ENCODE measurements around the gene IDH2. TPM values are rescaled to one million over a fixed set of nuclear protein-coding genes. Genes with fewer than 3 reads are reported as not detected.

Gene IDH2
- total and polyA plus RNA-seq, 8 donors = 53.6 to 128 (median 112) TPM

DNA sequence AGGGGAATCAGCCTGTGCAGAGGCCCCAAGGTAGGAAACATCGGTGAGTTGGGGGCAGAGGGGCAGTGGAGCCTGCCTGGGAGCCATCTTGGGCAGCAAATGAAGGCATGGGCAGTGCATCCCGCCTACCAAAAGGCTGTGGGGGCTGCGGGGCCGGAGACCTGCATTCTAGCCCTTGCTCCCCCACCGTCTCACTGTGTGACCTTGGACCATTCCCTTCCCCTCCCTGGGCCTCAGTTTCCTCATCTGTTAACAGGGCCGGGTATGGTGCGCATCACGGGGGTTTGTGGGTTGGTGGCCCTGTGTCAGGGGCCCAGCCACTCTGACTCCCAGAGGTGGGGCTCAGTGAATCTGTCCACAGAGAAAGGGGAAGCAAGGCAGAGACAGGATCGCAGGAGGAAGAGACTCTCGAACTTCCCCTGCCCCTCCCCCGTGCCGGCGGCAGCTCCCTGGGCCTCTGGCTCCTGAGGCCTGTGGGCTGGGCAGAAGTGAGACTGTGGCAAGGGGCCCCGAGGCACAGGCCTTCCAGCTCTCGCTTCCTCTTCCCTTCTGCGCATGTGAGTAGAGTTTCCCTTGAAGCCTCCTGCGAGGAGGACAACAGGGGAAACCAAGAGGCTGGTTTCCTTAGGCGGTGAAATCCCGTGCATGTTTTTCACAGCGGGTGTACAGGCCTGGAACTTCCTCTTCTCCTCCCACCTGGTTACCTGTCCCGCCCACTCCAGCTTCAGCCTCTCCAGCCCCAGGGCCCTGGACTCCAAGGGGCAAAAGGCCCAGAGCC lies 42.9 kb downstream of the IDH2 start:
- DNase-seq (peak in 2 of 6 donors; percentile 45 to 79), FAIRE-seq (no peak), ATAC-seq (peak in 2 of 4 donors; percentile 21 to 29)
- WGBS, 2 donors = 71 to 75% methylated on average over 21 of the region's 21 CpGs
- TF ChIP-seq, protein P1, sequence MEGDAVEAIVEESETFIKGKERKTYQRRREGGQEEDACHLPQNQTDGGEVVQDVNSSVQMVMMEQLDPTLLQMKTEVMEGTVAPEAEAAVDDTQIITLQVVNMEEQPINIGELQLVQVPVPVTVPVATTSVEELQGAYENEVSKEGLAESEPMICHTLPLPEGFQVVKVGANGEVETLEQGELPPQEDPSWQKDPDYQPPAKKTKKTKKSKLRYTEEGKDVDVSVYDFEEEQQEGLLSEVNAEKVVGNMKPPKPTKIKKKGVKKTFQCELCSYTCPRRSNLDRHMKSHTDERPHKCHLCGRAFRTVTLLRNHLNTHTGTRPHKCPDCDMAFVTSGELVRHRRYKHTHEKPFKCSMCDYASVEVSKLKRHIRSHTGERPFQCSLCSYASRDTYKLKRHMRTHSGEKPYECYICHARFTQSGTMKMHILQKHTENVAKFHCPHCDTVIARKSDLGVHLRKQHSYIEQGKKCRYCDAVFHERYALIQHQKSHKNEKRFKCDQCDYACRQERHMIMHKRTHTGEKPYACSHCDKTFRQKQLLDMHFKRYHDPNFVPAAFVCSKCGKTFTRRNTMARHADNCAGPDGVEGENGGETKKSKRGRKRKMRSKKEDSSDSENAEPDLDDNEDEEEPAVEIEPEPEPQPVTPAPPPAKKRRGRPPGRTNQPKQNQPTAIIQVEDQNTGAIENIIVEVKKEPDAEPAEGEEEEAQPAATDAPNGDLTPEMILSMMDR (IDR thresholded peaks at IDR 0.05) = no peak
- peaks cover 29 to 30% (median 30%) of the 10 kb centered on the region in 3 donors for H3K4me1 ChIP-seq
- no peaks in the 10 kb centered on the region for H3K36me3 ChIP-seq
- intact Hi-C loops (cut with DNase I) = no loop called here
- H3K27ac ChIP-seq = peak overlapping the region in 2 of 4 donors; percentile 47 to 85
- no peaks in the 10 kb centered on the region for H3K9me3 ChIP-seq
- H3K4me3 ChIP-seq = no peak overlapping the region
- no peaks in the 10 kb centered on the region for H3K27me3 ChIP-seq

DNA sequence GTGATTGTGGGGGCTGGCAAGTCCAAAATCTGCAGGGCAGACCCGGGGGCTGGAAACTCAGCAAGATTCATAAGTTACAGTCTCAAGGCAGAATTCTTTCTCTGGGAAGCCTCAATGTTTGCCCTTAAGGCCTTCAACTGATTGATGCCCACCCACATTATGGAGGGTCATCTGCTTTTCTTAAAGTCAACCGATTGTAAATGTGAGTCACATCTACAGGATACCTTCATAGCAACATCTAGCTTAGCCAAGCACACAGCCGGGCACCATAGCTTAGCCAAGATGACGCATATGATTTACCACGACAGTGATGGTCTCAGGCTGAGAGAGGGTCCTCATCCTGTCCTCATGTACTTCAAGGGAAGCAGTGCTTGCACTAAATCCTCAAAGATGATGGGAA lies 43.5 kb downstream of the IDH2 start:
- DNase-seq (no peak), FAIRE-seq (no peak), ATAC-seq (no peak)
- Histone ChIP-seq H3K4me3 (no peak overlapping the region), H3K27ac (peak overlapping the region in 2 of 4 donors; percentile 5 to 85), H3K4me1 (peaks cover 30 to 32% (median 31%) of the 10 kb centered on the region in 3 donors), H3K27me3 (no peaks in the 10 kb centered on the region), H3K9me3 (no peaks in the 10 kb centered on the region), H3K36me3 (no peaks in the 10 kb centered on the region)
- 96 to 98% methylated on average over 5 of the region's 5 CpGs for WGBS, 2 donors
- TF ChIP-seq, protein P1 (IDR thresholded peaks at IDR 0.05) = no peak
- intact Hi-C loops (cut with DNase I) = no loop called here

DNA sequence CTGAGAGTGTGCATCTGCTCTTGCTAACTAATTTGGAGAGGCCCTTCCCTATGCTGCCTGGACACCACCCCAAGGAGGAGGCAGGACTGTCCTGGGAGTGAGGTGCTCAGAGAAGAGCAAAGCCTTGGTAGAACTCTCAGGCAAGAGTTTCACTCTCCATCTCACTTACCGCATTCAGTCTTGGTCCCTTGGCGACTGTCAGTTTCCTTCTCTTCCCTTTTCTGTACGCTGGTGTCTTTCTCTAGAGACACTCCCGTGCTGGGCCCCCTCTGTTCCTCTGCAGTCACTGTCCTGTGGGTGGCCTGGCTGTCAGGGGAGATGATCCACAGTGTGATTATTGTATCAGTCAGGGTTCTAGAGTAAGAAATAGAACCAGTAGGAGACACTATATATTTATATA lies 44.0 kb downstream of the IDH2 start:
- H3K27ac ChIP-seq = peak overlapping the region in 2 of 4 donors; percentile 5 to 85
- 91 to 97% methylated on average over 4 of the region's 4 CpGs for WGBS, 2 donors
- H3K4me3 ChIP-seq = no peak overlapping the region
- H3K9me3 ChIP-seq = no peaks in the 10 kb centered on the region
- H3K27me3 ChIP-seq = no peaks in the 10 kb centered on the region
- intact Hi-C loops (cut with DNase I) = no loop called here
- no peak for FAIRE-seq
- no peak for DNase-seq
- no peak for ATAC-seq
- H3K36me3 ChIP-seq = no peaks in the 10 kb centered on the region
- peaks cover 25 to 31% (median 28%) of the 10 kb centered on the region in 3 donors for H3K4me1 ChIP-seq
- TF ChIP-seq, protein P1 (IDR thresholded peaks at IDR 0.05) = no peak

DNA sequence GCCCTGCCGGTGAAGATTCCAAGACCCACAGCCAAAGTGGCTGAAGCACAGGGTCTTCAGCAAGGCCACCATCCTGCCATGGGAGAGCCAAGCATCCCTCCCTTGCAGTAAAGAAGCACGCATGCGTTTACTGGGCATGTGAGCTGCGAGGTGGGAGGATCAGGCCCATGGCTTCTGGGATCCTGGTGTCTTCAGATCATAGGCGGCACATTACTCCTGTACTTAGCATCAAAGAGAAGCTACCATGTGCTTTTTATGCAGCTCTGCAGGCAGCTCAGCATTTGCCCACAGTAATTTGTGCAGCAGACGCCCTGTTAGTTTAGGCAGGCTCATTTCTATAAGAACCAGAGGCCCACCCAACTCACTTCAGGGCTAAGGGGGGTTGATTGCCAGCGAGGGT lies 45.7 kb downstream of the IDH2 start:
- H3K9me3 ChIP-seq = no peaks in the 10 kb centered on the region
- no peaks in the 10 kb centered on the region for H3K27me3 ChIP-seq
- DNase-seq (no peak), ATAC-seq (no peak), FAIRE-seq (no peak)
- peaks cover 8 to 14% (median 10%) of the 10 kb centered on the region in 3 donors for H3K4me1 ChIP-seq
- 95% methylated on average over 7 of the region's 7 CpGs for WGBS, 2 donors
- H3K36me3 ChIP-seq = no peaks in the 10 kb centered on the region
- intact Hi-C loops (cut with DNase I) = no loop called here
- H3K4me3 ChIP-seq = no peak overlapping the region
- no peak overlapping the region for H3K27ac ChIP-seq
- TF ChIP-seq, protein P1 (IDR thresholded peaks at IDR 0.05) = no peak

DNA sequence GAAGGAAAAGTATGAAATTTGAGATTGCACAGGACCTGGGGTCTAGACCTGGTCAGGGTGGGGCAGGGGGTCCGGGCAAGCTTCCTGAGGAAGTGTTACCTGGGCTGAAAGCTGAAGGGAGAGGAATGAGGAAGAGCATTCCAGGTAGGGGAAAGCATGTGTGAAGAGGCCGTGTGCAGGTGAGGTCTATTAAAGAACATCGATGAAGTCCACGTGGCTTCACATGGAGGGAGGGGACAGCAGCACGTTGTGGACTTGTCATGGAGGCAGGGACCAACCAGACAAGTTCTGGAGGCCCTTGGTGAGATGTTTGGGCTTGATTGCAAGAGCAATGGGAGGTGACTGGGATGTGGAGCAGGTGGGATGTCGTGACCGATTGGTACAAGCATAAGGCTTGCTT lies 47.1 kb downstream of the IDH2 start:
- FAIRE-seq (no peak), ATAC-seq (peak; percentile 9 to 63 (median 49)), DNase-seq (peak in 1 of 6 donors; percentile 43)
- Histone ChIP-seq H3K36me3 (no peaks in the 10 kb centered on the region), H3K27ac (peak overlapping the region; percentile 16 to 50 (median 38)), H3K9me3 (no peaks in the 10 kb centered on the region), H3K4me1 (peaks cover 0 to 3% (median 2%) of the 10 kb centered on the region in 3 donors), H3K27me3 (no peaks in the 10 kb centered on the region), H3K4me3 (no peak overlapping the region)
- WGBS, 2 donors = 58 to 59% methylated on average over 7 of the region's 7 CpGs
- TF ChIP-seq, protein P1 (IDR thresholded peaks at IDR 0.05) = no peak
- intact Hi-C loops (cut with DNase I) = no loop called here

Data from pancreas (tissue), 10 donors.